Middle frontal gyrus (tissue), 1 donor: ENCODE measurements around the gene RRP1.

Experiments used
- DNase-seq: peaks from one replicate; pipeline ENCODE4 v3.0.0-alpha.2; 2015; ENCODE audit warnings: low spot score; ENCODE audit errors: extremely low spot score

Gene RRP1

GRCh38 chr21:43758111-43758641, 31.2 kb upstream of the RRP1 start:
- no peak for DNase-seq

- no peak for DNase-seq
Measured at GRCh38 chr21:43758811-43759210, 30.6 kb upstream of the RRP1 start.

GRCh38 chr21:43759651-43760050, 29.7 kb upstream of the RRP1 start:
- no peak for DNase-seq

GRCh38 chr21:43760391-43760958, 28.9 kb upstream of the RRP1 start:
- DNase-seq = no peak

- no peak for DNase-seq
Measured at GRCh38 chr21:43761886-43762285, 27.5 kb upstream of the RRP1 start.

GRCh38 chr21:43762303-43763128, 26.9 kb upstream of the RRP1 start:
- DNase-seq = no peak

GRCh38 chr21:43763901-43764523, 25.4 kb upstream of the RRP1 start:
- DNase-seq = no peak

- no peak for DNase-seq
Measured at GRCh38 chr21:43764576-43765495, 24.5 kb upstream of the RRP1 start.

GRCh38 chr21:43766734-43767497, 22.5 kb upstream of the RRP1 start:
- no peak for DNase-seq

- no peak for DNase-seq
Measured at GRCh38 chr21:43767498-43767983, 21.8 kb upstream of the RRP1 start.

- no peak for DNase-seq
Measured at GRCh38 chr21:43767984-43768867, 21.2 kb upstream of the RRP1 start.

GRCh38 chr21:43768868-43769167, 20.6 kb upstream of the RRP1 start:
- no peak for DNase-seq

- no peak for DNase-seq
Measured at GRCh38 chr21:43769325-43769958, 19.9 kb upstream of the RRP1 start.

GRCh38 chr21:43770066-43770655, 19.2 kb upstream of the RRP1 start:
- DNase-seq = no peak

GRCh38 chr21:43771199-43771675, 18.1 kb upstream of the RRP1 start:
- no peak for DNase-seq

GRCh38 chr21:43771698-43772424, 17.5 kb upstream of the RRP1 start:
- no peak for DNase-seq

- no peak for DNase-seq
Measured at GRCh38 chr21:43772425-43772821, 17.0 kb upstream of the RRP1 start.

- DNase-seq = no peak
Measured at GRCh38 chr21:43774163-43774562, 15.2 kb upstream of the RRP1 start.
